Esophagus muscularis mucosa (tissue), 4 donors: ENCODE results near the gene VPS13D. TPM values are rescaled to one million over a fixed set of nuclear protein-coding genes. Genes with fewer than 3 reads are reported as not detected.

Experiments used
- DNase-seq: peaks from one replicate; pipeline ENCODE4 v3.0.0-alpha.2; 2017; ENCODE audit errors: extremely low spot score
- H3K27ac ChIP-seq, 4 donors: fragments of 200-600 bp; sonication (generic); replicated peaks in 1 of 4; 1 replicate in 3 of 4; 2 replicates in 1 of 4; pipeline ENCODE4 v1.5.1; 2016 to 2019; ENCODE audit warnings: mild to moderate bottlenecking in 1 of 4
- H3K27me3 ChIP-seq, 4 donors: fragments of 200-600 bp; sonication (generic); one replicate each; pipeline versions ENCODE4 v1.5.1 to v1.6.0; 2016 to 2019
- H3K36me3 ChIP-seq, 4 donors: fragments of 200-600 bp; sonication (generic); one replicate each; pipeline ENCODE4 v1.5.1; 2016 to 2019
- H3K4me1 ChIP-seq, 4 donors: fragments of 200-600 bp; sonication (generic); one replicate each; pipeline ENCODE4 v1.5.1; 2016 to 2019
- H3K4me3 ChIP-seq, 4 donors: fragments of 200-600 bp; sonication (generic); 1 replicate in 2 of 4; 2 replicates in 2 of 4; pipeline ENCODE4 v1.5.1; 2016 to 2019; ENCODE audit warnings: mild to moderate bottlenecking in 4 of 4, moderate library complexity in 1 of 4
- H3K9me3 ChIP-seq, 4 donors: fragments of 200-600 bp; sonication (generic); 1 replicate in 3 of 4; 2 replicates in 1 of 4; pipeline ENCODE4 v1.5.1; 2016 to 2019
- CTCF ChIP-seq, 3 experiments: fragments of 200-600 bp in 2 of 3; fragments of 450-650 bp in 1 of 3; sonication (generic) in 2 of 3; IDR thresholded peaks; one replicate each; pipeline ENCODE4 v1.5.1; 2017 to 2019; ENCODE audit warnings: antibody characterized with exemption in 3 of 3, mild to moderate bottlenecking in 2 of 3, moderate library complexity in 1 of 3
- EP300 ChIP-seq: sonication (generic); formaldehyde crosslinking; IDR thresholded peaks from one replicate; pipeline ENCODE4 v1.6.1; 2017; ENCODE audit warnings: antibody characterized with exemption
- POLR2A ChIP-seq: fragments of 450-650 bp; IDR thresholded peaks from one replicate; pipeline ENCODE4 v1.6.1; 2017; ENCODE audit warnings: antibody characterized with exemption, moderate library complexity, mild to moderate bottlenecking, low read depth
- POLR2AphosphoS5 ChIP-seq, 2 donors: sonication (generic); formaldehyde crosslinking; IDR thresholded peaks; one replicate each; pipeline ENCODE4 v1.6.1; 2017; ENCODE audit warnings: antibody characterized with exemption in 2 of 2
- WGBS: methylation state at CpG from one replicate; pipeline ENCODE4 v1.1.5; 2018; 5-methylcytosine and 5-hydroxymethylcytosine counted together
- intact Hi-C: fragments of 100-400 bp; cut with DNase I; formaldehyde crosslinking; loops from one replicate; pipeline ENCODE4 v1.15.1; 2023
- total RNA-seq, 4 donors: library from RNA; depleted of rRNA; stranded (reverse); fragments of >200 nt; gene quantifications; one replicate each; pipeline versions ENCODE4 v1.1.0 to v1.2.1, GENCODE V29; 2016

VPS13D gene
- total RNA-seq, 4 donors from 2014 or later: 67.8 to 93.3 (median 85.4) TPM

GRCh38 chr1:12296623-12297022, 66.8 kb downstream of the VPS13D start:
- H3K4me1 ChIP-seq: peaks cover 0 to 20% (median 4%) of the 10 kb centered on the region in 4 donors
- no peak overlapping the region for H3K27ac ChIP-seq
- intact Hi-C loops: no loop called here
- H3K36me3 ChIP-seq: peaks cover 31 to 99% (median 68%) of the 10 kb centered on the region in 4 donors
- WGBS: 71% methylated on average over 1 of the region's 1 CpG
- TF ChIP-seq EP300 (no peak), POLR2A (no peak), CTCF (IDR thresholded peaks at IDR 0.05) (no peak)
- no peak for DNase-seq
- H3K4me3 ChIP-seq: no peak overlapping the region
- no peaks in the 10 kb centered on the region for H3K9me3 ChIP-seq
- H3K27me3 ChIP-seq: no peaks in the 10 kb centered on the region

DNA sequence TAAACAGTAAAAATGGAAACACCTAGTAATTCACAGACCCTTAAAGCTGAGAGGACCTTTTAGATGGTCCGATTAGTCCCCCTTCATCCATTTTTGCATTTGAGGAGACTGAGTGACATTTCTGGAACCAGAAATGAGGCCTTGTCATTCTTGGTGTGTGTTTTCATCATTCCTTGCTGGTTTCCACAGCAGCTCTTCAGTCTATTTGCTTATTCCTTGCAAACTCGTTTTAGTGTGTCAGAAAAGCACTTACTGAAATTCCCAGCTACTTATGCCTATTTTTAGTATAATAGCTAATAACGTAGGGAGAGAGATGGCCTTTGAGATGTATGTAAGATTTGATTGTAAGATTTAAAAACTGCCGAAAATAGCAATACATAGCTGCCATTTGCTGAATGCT, 70.9 kb downstream of the VPS13D start:
- intact Hi-C loops: no loop called here
- H3K9me3 ChIP-seq: no peaks in the 10 kb centered on the region
- peaks cover 20 to 91% (median 53%) of the 10 kb centered on the region in 4 donors for H3K36me3 ChIP-seq
- no peak overlapping the region for H3K4me3 ChIP-seq
- peaks cover 7 to 48% (median 13%) of the 10 kb centered on the region in 4 donors for H3K4me1 ChIP-seq
- H3K27me3 ChIP-seq: no peaks in the 10 kb centered on the region
- 68% methylated on average over 4 of the region's 4 CpGs for WGBS
- DNase-seq: no peak
- H3K27ac ChIP-seq: peak overlapping the region in 2 of 4 donors; percentile 17 to 18
- TF ChIP-seq POLR2AphosphoS5 (IDR thresholded peaks at IDR 0.05): no peak
- TF ChIP-seq POLR2A: no peak
- no peak for TF ChIP-seq EP300
- no peak for TF ChIP-seq CTCF (IDR thresholded peaks at IDR 0.05)

DNA sequence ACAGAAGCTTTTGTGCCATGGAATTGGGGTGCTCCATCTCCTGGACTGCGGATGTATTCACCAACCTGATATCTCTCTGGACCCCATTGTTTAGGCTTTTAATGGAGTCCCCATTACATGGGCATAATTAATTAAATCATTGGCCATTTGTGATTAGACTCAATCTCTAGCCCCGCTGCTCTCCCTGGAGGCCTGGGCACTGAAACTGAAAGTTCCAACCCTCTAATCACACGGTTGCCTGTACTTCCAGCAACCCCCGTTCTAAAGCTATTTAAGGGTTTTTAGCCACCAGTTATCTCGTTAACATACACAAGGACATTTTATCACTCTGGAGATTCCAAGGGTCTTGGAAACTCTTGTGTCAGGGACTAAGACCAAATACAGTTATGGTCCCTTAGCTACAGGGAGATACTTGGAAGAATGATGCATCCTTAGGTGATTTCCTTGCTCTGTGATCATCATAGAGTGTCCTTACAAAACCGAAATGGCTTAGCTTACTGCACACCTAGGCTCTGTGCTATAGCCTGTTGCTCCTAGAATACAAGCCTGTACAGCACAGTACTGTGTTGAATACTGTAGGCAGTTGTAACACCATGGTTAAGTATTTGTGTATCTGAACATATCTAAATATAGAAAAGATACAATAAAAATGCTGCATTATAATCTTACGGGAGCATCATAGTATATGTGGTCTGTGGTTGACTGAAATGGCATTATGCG, 71.8 kb downstream of the VPS13D start:
- Histone ChIP-seq H3K27ac (no peak overlapping the region), H3K27me3 (no peaks in the 10 kb centered on the region), H3K9me3 (no peaks in the 10 kb centered on the region), H3K4me1 (peaks cover 7 to 48% (median 13%) of the 10 kb centered on the region in 4 donors), H3K36me3 (peaks cover 23 to 91% (median 57%) of the 10 kb centered on the region in 4 donors), H3K4me3 (no peak overlapping the region)
- TF ChIP-seq EP300 (no peak), POLR2AphosphoS5 (IDR thresholded peaks at IDR 0.05) (no peak), CTCF (IDR thresholded peaks at IDR 0.05) (no peak), POLR2A (no peak)
- no peak for DNase-seq
- 94% methylated on average over 8 of the region's 8 CpGs for WGBS
- intact Hi-C loops: no loop called here

- Histone ChIP-seq H3K36me3 (peaks cover 25 to 91% (median 59%) of the 10 kb centered on the region in 4 donors), H3K9me3 (no peaks in the 10 kb centered on the region), H3K4me3 (no peak overlapping the region), H3K4me1 (peaks cover 7 to 54% (median 15%) of the 10 kb centered on the region in 4 donors), H3K27me3 (no peaks in the 10 kb centered on the region), H3K27ac (no peak overlapping the region)
- 81% methylated on average over 2 of the region's 2 CpGs for WGBS
- no peak for DNase-seq
- TF ChIP-seq POLR2A: no peak
- TF ChIP-seq CTCF (IDR thresholded peaks at IDR 0.05): no peak
- no peak for TF ChIP-seq POLR2AphosphoS5 (IDR thresholded peaks at IDR 0.05)
- no peak for TF ChIP-seq EP300
- intact Hi-C loops: no loop called here
Measured at GRCh38 chr1:12302798-12303447, 73.1 kb downstream of the VPS13D start.
